Neural progenitor cell (in vitro differentiated cells): Measurements from ENCODE around the gene GIMAP6.

Experiments used
- EZH2phosphoT487 ChIP-seq: fragments of 200-600 bp; sonication (generic); IDR thresholded peaks from 2 replicates; pipeline ENCODE4 v1.6.1; 2017; ENCODE audit warnings: antibody characterized with exemption
- TF ChIP-seq, protein P1 (sequence below): fragments of 200-600 bp; sonication (generic); IDR thresholded peaks from 2 replicates; pipeline ENCODE4 v1.5.1; 2017; ENCODE audit warnings: antibody characterized with exemption, mild to moderate bottlenecking

DNA sequence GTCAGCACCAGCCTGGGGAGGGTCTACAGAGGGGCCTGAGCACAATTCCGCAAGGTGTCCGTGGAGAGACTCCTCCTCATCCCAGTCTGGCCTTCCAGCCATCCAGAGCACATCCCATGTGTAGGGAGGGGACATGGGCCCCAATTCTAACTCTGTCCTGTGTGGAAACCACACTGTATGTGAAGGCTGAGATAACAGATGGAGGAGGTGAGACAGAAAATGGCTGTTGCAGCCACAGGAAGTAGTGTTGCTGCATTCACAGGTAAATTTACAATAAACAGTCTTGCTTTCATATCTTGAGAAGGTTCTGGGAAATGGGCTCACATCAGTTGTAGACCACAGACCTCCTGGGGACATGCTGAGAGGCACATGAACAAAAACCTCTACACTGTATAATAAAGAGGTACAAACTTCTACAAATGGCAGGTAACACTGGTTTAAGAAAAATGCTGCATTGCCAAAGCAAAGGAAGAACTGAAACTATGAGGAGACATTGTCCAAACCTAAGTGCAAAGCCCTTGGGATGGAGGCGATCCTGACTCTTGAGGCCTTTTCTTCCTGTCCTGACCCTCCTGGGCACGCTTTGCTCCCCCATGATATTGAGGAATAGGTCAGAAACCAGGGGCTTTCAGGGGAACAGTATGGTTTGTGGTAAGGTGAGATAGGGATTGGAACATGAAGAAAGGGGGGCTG lies 31.8 kb upstream of the GIMAP6 start:
- TF ChIP-seq, protein P1, sequence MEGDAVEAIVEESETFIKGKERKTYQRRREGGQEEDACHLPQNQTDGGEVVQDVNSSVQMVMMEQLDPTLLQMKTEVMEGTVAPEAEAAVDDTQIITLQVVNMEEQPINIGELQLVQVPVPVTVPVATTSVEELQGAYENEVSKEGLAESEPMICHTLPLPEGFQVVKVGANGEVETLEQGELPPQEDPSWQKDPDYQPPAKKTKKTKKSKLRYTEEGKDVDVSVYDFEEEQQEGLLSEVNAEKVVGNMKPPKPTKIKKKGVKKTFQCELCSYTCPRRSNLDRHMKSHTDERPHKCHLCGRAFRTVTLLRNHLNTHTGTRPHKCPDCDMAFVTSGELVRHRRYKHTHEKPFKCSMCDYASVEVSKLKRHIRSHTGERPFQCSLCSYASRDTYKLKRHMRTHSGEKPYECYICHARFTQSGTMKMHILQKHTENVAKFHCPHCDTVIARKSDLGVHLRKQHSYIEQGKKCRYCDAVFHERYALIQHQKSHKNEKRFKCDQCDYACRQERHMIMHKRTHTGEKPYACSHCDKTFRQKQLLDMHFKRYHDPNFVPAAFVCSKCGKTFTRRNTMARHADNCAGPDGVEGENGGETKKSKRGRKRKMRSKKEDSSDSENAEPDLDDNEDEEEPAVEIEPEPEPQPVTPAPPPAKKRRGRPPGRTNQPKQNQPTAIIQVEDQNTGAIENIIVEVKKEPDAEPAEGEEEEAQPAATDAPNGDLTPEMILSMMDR = no peak
- TF ChIP-seq EZH2phosphoT487 = no peak
